ENCODE data around the gene SSPN.

Gene SSPN

DNA sequence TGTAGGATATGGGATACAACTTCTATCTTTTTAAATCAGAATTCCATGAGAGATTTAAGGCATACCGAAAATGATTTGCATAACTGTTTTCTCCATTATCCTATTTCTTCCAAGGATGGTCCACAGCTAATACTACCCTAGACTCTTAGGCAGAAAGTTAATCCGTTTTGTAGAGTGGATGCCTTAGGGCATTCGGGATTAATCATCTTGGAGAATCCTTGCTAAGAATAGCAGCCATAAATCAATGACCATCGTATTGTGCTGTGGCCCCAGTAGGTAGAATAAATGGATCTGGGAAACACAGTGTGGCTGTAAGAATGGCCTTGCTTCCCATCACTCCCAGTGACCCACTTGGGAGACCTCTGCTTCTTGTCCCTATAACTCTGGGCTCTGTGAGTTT lies 99.6 kb downstream of the SSPN start:
- H3K4me3 ChIP-seq (ENCODE audit: insufficient read length, low read depth): no peak overlapping the region
- no peak for DNase-seq (ENCODE audit: low read depth, low spot score)
- no peaks in the 10 kb centered on the region for H3K36me3 ChIP-seq (ENCODE audit: insufficient read depth, insufficient read length, low read length)
- H3K4me1 ChIP-seq (ENCODE audit: insufficient read depth, insufficient read length): no peaks in the 10 kb centered on the region
- no peaks in the 10 kb centered on the region for H3K9me3 ChIP-seq (ENCODE audit: insufficient read depth, low read length)
- H3K9ac ChIP-seq (ENCODE audit: insufficient read length, low read depth): no peak overlapping the region
- no peaks in the 10 kb centered on the region for H3K27me3 ChIP-seq (ENCODE audit: insufficient read depth, insufficient read length)
- TF ChIP-seq YY1 (IDR thresholded peaks at IDR 0.05; ENCODE audit: insufficient read depth, insufficient read length) (no peak), ZNF274 (IDR thresholded peaks at IDR 0.05; ENCODE audit: low read depth, low read length) (no peak), SUZ12 (IDR thresholded peaks at IDR 0.05; ENCODE audit: extremely low read depth, insufficient read depth, insufficient read length) (no peak)

DNA sequence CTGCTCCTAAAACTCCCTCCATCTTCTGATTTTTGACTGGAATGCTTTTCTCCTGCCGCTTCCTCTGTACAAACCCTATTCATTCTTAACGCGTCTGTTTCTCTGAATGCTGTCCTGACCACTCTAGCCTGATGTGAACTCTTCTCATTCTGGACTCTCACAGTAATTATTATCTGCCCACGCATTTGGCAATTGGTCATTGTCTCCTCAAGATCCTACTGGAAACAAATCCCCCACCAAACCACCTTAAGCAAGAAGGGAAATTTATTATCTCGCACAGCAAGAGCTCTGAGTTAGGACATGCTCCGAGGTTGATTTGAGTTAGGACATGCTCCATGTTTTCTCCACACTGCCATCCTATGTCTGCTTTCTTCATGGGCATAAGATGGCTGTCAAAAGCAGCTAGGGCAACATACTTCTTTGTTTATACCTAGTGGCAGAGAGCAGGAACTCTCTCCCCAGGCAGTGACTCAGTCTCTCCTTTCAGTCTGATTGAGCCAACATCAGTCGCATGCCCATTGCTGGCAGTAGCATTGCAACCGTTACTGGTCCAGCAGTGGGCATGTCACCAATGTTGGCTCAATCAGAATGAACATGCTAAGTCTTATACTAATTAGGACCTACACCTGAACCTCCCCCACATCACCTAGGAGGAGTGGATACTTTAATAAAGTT lies 102.2 kb downstream of the SSPN start:
- H3K36me3 ChIP-seq (ENCODE audit: insufficient read depth, insufficient read length, low read length): no peaks in the 10 kb centered on the region
- no peaks in the 10 kb centered on the region for H3K27me3 ChIP-seq (ENCODE audit: insufficient read depth, insufficient read length)
- no peaks in the 10 kb centered on the region for H3K4me1 ChIP-seq (ENCODE audit: insufficient read depth, insufficient read length)
- DNase-seq (ENCODE audit: low read depth, low spot score): no peak
- H3K9me3 ChIP-seq (ENCODE audit: insufficient read depth, low read length): no peaks in the 10 kb centered on the region
- TF ChIP-seq SUZ12 (IDR thresholded peaks at IDR 0.05; ENCODE audit: extremely low read depth, insufficient read depth, insufficient read length) (no peak), YY1 (IDR thresholded peaks at IDR 0.05; ENCODE audit: insufficient read depth, insufficient read length) (no peak), ZNF274 (IDR thresholded peaks at IDR 0.05; ENCODE audit: low read depth, low read length) (no peak)
- no peak overlapping the region for H3K9ac ChIP-seq (ENCODE audit: insufficient read length, low read depth)
- no peak overlapping the region for H3K4me3 ChIP-seq (ENCODE audit: insufficient read length, low read depth)

DNA sequence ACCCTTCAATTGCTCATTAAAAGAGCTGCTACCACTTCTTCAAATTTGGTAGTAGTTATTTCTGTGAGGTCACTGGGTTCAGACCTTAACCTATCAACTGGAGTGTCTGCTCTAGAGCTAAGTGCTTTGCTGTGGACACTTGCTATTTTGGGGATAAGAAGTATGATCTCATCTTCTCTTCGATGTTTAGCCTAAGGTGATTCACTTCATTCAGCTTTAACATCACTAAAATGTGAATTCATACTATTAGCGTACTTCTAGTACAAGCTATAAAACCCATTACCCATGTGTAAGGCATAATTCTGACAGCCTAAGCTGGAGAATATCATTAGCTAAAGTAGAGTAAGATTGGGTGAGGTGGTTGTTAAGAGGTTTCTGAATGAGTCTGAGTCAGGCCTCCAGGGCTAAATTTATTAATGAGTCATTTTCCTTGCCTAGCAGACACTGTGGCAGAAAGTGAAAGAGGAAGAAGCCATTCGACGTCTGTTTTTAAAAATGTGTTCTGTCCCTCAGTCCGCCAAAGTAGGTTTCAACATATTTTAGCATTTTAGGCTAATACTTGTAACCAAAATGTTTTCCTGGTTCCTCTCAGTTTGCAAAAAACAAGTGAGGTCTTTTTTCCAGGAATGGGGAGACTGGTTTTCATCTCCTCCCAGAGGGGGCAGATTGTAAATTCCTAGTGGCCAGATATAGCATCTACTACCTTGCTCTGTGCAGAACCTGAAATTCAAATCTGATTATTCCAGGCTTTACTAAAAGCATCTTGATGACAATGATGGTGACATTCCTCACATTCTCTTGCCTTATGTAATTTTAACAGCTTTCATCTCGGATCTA lies 103.6 kb downstream of the SSPN start:
- no peak overlapping the region for H3K4me3 ChIP-seq (ENCODE audit: insufficient read length, low read depth)
- H3K4me1 ChIP-seq (ENCODE audit: insufficient read depth, insufficient read length): no peaks in the 10 kb centered on the region
- no peak for DNase-seq (ENCODE audit: low read depth, low spot score)
- TF ChIP-seq SUZ12 (IDR thresholded peaks at IDR 0.05; ENCODE audit: extremely low read depth, insufficient read depth, insufficient read length) (no peak), YY1 (IDR thresholded peaks at IDR 0.05; ENCODE audit: insufficient read depth, insufficient read length) (no peak), ZNF274 (IDR thresholded peaks at IDR 0.05; ENCODE audit: low read depth, low read length) (no peak)
- no peak overlapping the region for H3K9ac ChIP-seq (ENCODE audit: insufficient read length, low read depth)
- no peaks in the 10 kb centered on the region for H3K36me3 ChIP-seq (ENCODE audit: insufficient read depth, insufficient read length, low read length)
- H3K9me3 ChIP-seq (ENCODE audit: insufficient read depth, low read length): no peaks in the 10 kb centered on the region
- H3K27me3 ChIP-seq (ENCODE audit: insufficient read depth, insufficient read length): no peaks in the 10 kb centered on the region

DNA sequence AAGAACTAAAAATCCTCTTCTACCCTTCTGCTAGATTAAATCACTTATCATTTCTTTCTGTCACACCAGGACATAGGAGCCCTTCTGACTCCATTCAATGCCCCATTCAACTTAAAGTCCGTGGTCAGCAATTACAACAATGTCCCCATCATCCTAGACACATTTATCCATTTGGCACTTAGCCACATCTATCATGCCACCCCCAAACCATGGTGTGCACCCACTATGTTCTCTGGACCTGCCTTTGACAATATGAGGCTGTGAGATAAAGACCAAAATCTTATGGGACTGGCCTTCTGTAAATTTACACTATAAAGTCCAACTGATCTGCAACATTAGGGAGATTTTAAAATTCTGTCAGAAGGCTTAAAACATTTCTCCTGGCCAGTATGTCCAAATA lies 104.4 kb downstream of the SSPN start:
- no peak overlapping the region for H3K4me3 ChIP-seq (ENCODE audit: insufficient read length, low read depth)
- DNase-seq (ENCODE audit: low read depth, low spot score): no peak
- H3K36me3 ChIP-seq (ENCODE audit: insufficient read depth, insufficient read length, low read length): no peaks in the 10 kb centered on the region
- TF ChIP-seq ZNF274 (IDR thresholded peaks at IDR 0.05; ENCODE audit: low read depth, low read length) (no peak), YY1 (IDR thresholded peaks at IDR 0.05; ENCODE audit: insufficient read depth, insufficient read length) (no peak), SUZ12 (IDR thresholded peaks at IDR 0.05; ENCODE audit: extremely low read depth, insufficient read depth, insufficient read length) (no peak)
- no peak overlapping the region for H3K9ac ChIP-seq (ENCODE audit: insufficient read length, low read depth)
- no peaks in the 10 kb centered on the region for H3K27me3 ChIP-seq (ENCODE audit: insufficient read depth, insufficient read length)
- H3K4me1 ChIP-seq (ENCODE audit: insufficient read depth, insufficient read length): no peaks in the 10 kb centered on the region
- H3K9me3 ChIP-seq (ENCODE audit: insufficient read depth, low read length): no peaks in the 10 kb centered on the region
